Measurements from ENCODE around the gene PRDM10.

The PRDM10 gene

GRCh38 chr11:129992161-129992944 lies 10.3 kb downstream of the PRDM10 start:
- Histone ChIP-seq H3K4me1 (ENCODE audit: insufficient read depth, low read length, severe bottlenecking) (peaks cover 47% of the 10 kb centered on the region), H3K27me3 (ENCODE audit: insufficient read depth, low read length) (no peaks in the 10 kb centered on the region), H3K27ac (ENCODE audit: low read depth, low read length, poor library complexity, severe bottlenecking) (peak overlapping the region; percentile 50), H3K36me3 (ENCODE audit: insufficient read depth, low read length) (no peaks in the 10 kb centered on the region; the same call in 1 of the 2 replicates), H2AFZ (ENCODE audit: low read length) (no peak overlapping the region), H3K4me2 (ENCODE audit: low read length) (peak overlapping the region; percentile 16; the same call in 1 of the 2 replicates), H3K79me2 (ENCODE audit: insufficient read depth, low read length) (peaks cover 6% of the 10 kb centered on the region; the same call in 1 of the 2 replicates), H3K9ac (ENCODE audit: low read length) (no peak overlapping the region), H3K9me3 (ENCODE audit: low read length) (no peaks in the 10 kb centered on the region), H3K4me3 (ENCODE audit: low read depth, low read length, poor library complexity, severe bottlenecking) (no peak overlapping the region), H3F3A (ENCODE audit: insufficient read depth, low read length) (no peaks in the 10 kb centered on the region), H4K20me1 (ENCODE audit: insufficient read depth, low read length) (no peaks in the 10 kb centered on the region), H3K9me2 (ENCODE audit: low read depth, low read length) (no peaks in the 10 kb centered on the region)
- TF ChIP-seq EZH2 (IDR thresholded peaks at IDR 0.05; ENCODE audit: borderline replicate concordance, low read length) (no peak), CTCF (IDR thresholded peaks at IDR 0.05; ENCODE audit: low read length) (peak; percentile 57)

DNA sequence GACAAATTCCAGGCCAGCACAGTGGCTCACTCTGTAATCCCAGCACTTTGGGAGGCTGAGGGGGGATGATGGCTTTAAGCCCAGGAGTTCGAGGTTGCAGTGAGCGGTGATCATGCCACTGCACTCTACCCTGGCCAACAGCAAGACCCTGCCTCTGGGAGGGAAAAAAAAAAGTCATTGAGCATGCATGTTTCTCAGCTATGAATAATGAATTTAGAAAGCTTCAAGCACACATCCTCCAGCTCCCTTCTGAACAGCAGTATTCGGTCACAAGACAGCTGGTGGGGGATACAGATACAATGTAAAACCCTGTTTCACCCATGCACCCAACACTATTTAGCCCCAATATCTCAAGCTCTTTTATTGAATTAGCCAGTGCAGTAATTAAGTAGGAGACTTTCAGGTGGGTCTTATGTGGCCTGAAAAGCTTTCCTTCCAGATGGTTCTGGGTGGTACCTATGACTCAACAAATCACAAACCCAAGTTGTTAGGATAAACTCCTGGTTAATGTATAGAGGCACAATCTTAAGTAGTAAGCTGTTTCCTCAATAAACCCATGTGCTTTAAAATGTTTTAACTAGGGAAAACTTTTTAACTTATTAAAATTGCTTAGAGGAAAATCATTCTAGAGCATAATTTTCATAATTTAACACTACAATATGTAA lies 13.4 kb downstream of the PRDM10 start:
- H3K4me1 ChIP-seq (ENCODE audit: insufficient read depth, low read length, severe bottlenecking): peaks cover 28% of the 10 kb centered on the region
- no peaks in the 10 kb centered on the region for H3K36me3 ChIP-seq (ENCODE audit: insufficient read depth, low read length)
- no peak overlapping the region for H3K4me3 ChIP-seq (ENCODE audit: low read depth, low read length, poor library complexity, severe bottlenecking)
- no peaks in the 10 kb centered on the region for H3F3A ChIP-seq (ENCODE audit: insufficient read depth, low read length)
- H3K4me2 ChIP-seq (ENCODE audit: low read length): no peak overlapping the region
- H4K20me1 ChIP-seq (ENCODE audit: insufficient read depth, low read length): no peaks in the 10 kb centered on the region
- H3K79me2 ChIP-seq (ENCODE audit: insufficient read depth, low read length): no peaks in the 10 kb centered on the region
- H3K27me3 ChIP-seq (ENCODE audit: insufficient read depth, low read length): no peaks in the 10 kb centered on the region
- TF ChIP-seq EZH2 (IDR thresholded peaks at IDR 0.05; ENCODE audit: borderline replicate concordance, low read length) (no peak), CTCF (IDR thresholded peaks at IDR 0.05; ENCODE audit: low read length) (no peak)
- H3K9ac ChIP-seq (ENCODE audit: low read length): no peak overlapping the region
- H3K27ac ChIP-seq (ENCODE audit: low read depth, low read length, poor library complexity, severe bottlenecking): peak overlapping the region; percentile 35
- no peaks in the 10 kb centered on the region for H3K9me3 ChIP-seq (ENCODE audit: low read length)
- no peaks in the 10 kb centered on the region for H3K9me2 ChIP-seq (ENCODE audit: low read depth, low read length)
- H2AFZ ChIP-seq (ENCODE audit: low read length): no peak overlapping the region

GRCh38 chr11:129987950-129988349 lies 14.7 kb downstream of the PRDM10 start:
- no peak overlapping the region for H3K9ac ChIP-seq (ENCODE audit: low read length)
- peaks cover 23% of the 10 kb centered on the region for H3K4me1 ChIP-seq (ENCODE audit: insufficient read depth, low read length, severe bottlenecking)
- H4K20me1 ChIP-seq (ENCODE audit: insufficient read depth, low read length): no peaks in the 10 kb centered on the region
- no peaks in the 10 kb centered on the region for H3K9me3 ChIP-seq (ENCODE audit: low read length)
- no peaks in the 10 kb centered on the region for H3K79me2 ChIP-seq (ENCODE audit: insufficient read depth, low read length)
- H3K4me2 ChIP-seq (ENCODE audit: low read length): no peak overlapping the region
- no peak overlapping the region for H2AFZ ChIP-seq (ENCODE audit: low read length)
- no peaks in the 10 kb centered on the region for H3K36me3 ChIP-seq (ENCODE audit: insufficient read depth, low read length)
- H3K4me3 ChIP-seq (ENCODE audit: low read depth, low read length, poor library complexity, severe bottlenecking): no peak overlapping the region
- H3K27ac ChIP-seq (ENCODE audit: low read depth, low read length, poor library complexity, severe bottlenecking): no peak overlapping the region
- no peaks in the 10 kb centered on the region for H3K9me2 ChIP-seq (ENCODE audit: low read depth, low read length)
- H3F3A ChIP-seq (ENCODE audit: insufficient read depth, low read length): no peaks in the 10 kb centered on the region
- TF ChIP-seq CTCF (IDR thresholded peaks at IDR 0.05; ENCODE audit: low read length) (no peak), EZH2 (IDR thresholded peaks at IDR 0.05; ENCODE audit: borderline replicate concordance, low read length) (no peak)
- no peaks in the 10 kb centered on the region for H3K27me3 ChIP-seq (ENCODE audit: insufficient read depth, low read length)

Data from OCI-LY1 (cell line).